DND-41 (cell line): ENCODE data around the gene DLK1.

ENCODE experiments used
- ATAC-seq: fragments of 200-7000 bp; cut with Tn5 transposase; 3 replicates; pipeline ENCODE4 v1.9.1; 2021; ENCODE audit warnings: low read depth; ENCODE audit not compliant: insufficient read depth
- DNase-seq: peaks from one replicate; pipeline ENCODE4 v3.0.0-alpha.2; 2020
- H2AFZ ChIP-seq: 2 replicates; pipeline ENCODE4 v1.6.0; 2012; ENCODE audit warnings: low read depth, low read length
- H3K27ac ChIP-seq: 2 replicates; pipeline ENCODE4 v1.5.1; 2012; ENCODE audit warnings: low read length, inconsistent platforms
- H3K27me3 ChIP-seq: fragments of 200-600 bp; sonication (generic); 2 replicates; pipeline ENCODE4 v1.6.0; 2012; ENCODE audit warnings: low read length, mild to moderate bottlenecking, inconsistent platforms; ENCODE audit not compliant: insufficient read depth, poor library complexity
- H3K36me3 ChIP-seq: 2 replicates; pipeline ENCODE4 v1.5.1; 2012; ENCODE audit warnings: low read length, inconsistent platforms; ENCODE audit not compliant: insufficient read depth
- H3K4me1 ChIP-seq: 2 replicates; pipeline ENCODE4 v1.5.1; 2012; ENCODE audit warnings: mild to moderate bottlenecking, low read length; ENCODE audit not compliant: insufficient read depth
- H3K4me2 ChIP-seq: 2 replicates; pipeline ENCODE4 v1.6.0; 2012; ENCODE audit warnings: mild to moderate bottlenecking, moderate library complexity, low read length, inconsistent platforms; ENCODE audit not compliant: insufficient read depth
- H3K4me3 ChIP-seq, 2 experiments: fragments of 200-600 bp in 1 of 2; shearing (Covaris generic) in 1 of 2; 2 replicates each; pipeline ENCODE4 v1.5.1; 2012 to 2016; ENCODE audit warnings: inconsistent platforms in 2 of 2, low read length in 2 of 2, mild to moderate bottlenecking in 2 of 2, low read depth in 1 of 2, moderate library complexity in 1 of 2
- H3K79me2 ChIP-seq: 2 replicates; pipeline ENCODE4 v1.6.0; 2012; ENCODE audit warnings: low read length, inconsistent platforms; ENCODE audit not compliant: insufficient read depth
- H3K9ac ChIP-seq: 2 replicates; pipeline ENCODE4 v1.6.0; 2012; ENCODE audit warnings: low read depth, mild to moderate bottlenecking, inconsistent platforms, low read length, moderate library complexity
- H3K9me3 ChIP-seq: 2 replicates; pipeline ENCODE4 v1.5.1; 2012; ENCODE audit warnings: low read length, moderate library complexity, mild to moderate bottlenecking, inconsistent platforms; ENCODE audit not compliant: insufficient read depth, severe bottlenecking
- H4K20me1 ChIP-seq: 2 replicates; pipeline ENCODE4 v1.6.0; 2012; ENCODE audit warnings: low read length; ENCODE audit not compliant: insufficient read depth
- EZH2 ChIP-seq: IDR thresholded peaks from 3 replicates; pipeline ENCODE4 v1.6.1; 2012; ENCODE audit warnings: borderline replicate concordance, low read depth, mild to moderate bottlenecking, moderate library complexity, low read length, inconsistent platforms; ENCODE audit not compliant: severe bottlenecking
- TF ChIP-seq, protein P1 (sequence below): IDR thresholded peaks from 2 replicates; pipeline ENCODE4 v1.5.1; 2012; ENCODE audit warnings: borderline replicate concordance, low read length, moderate library complexity, mild to moderate bottlenecking; ENCODE audit not compliant: poor library complexity, severe bottlenecking; ENCODE audit errors: extremely low read depth

Gene DLK1

DNA sequence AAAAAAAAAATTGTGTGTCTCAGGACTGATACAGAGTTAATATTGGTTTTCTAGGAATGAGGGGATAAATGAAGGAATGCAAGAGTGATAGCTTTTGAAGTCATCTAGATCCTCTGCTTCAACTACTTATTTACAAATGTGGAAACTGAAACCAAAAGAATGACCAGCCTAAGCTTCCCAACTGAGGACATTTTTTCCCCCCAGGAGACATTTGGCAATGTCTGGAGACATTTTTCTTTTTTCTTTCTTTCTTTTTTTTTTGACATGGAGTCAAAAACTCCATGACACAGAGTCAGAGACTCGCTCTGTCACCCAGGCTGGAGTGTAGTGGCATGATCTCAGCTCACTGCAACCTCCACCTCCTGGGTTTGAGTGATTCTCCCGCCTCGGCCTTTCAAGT lies 15.3 kb downstream of the DLK1 start:
- Histone ChIP-seq H3K79me2 (no peaks in the 10 kb centered on the region), H3K4me3 (no peak overlapping the region), H3K27me3 (peaks cover 6% of the 10 kb centered on the region), H4K20me1 (no peaks in the 10 kb centered on the region), H3K9me3 (no peaks in the 10 kb centered on the region), H3K9ac (no peak overlapping the region), H3K4me2 (no peak overlapping the region), H3K27ac (no peak overlapping the region), H2AFZ (no peak overlapping the region), H3K4me1 (no peaks in the 10 kb centered on the region), H3K36me3 (no peaks in the 10 kb centered on the region)
- TF ChIP-seq EZH2: no peak
- TF ChIP-seq, protein P1, sequence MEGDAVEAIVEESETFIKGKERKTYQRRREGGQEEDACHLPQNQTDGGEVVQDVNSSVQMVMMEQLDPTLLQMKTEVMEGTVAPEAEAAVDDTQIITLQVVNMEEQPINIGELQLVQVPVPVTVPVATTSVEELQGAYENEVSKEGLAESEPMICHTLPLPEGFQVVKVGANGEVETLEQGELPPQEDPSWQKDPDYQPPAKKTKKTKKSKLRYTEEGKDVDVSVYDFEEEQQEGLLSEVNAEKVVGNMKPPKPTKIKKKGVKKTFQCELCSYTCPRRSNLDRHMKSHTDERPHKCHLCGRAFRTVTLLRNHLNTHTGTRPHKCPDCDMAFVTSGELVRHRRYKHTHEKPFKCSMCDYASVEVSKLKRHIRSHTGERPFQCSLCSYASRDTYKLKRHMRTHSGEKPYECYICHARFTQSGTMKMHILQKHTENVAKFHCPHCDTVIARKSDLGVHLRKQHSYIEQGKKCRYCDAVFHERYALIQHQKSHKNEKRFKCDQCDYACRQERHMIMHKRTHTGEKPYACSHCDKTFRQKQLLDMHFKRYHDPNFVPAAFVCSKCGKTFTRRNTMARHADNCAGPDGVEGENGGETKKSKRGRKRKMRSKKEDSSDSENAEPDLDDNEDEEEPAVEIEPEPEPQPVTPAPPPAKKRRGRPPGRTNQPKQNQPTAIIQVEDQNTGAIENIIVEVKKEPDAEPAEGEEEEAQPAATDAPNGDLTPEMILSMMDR: no peak
- DNase-seq (no peak), ATAC-seq (no peak)

DNA sequence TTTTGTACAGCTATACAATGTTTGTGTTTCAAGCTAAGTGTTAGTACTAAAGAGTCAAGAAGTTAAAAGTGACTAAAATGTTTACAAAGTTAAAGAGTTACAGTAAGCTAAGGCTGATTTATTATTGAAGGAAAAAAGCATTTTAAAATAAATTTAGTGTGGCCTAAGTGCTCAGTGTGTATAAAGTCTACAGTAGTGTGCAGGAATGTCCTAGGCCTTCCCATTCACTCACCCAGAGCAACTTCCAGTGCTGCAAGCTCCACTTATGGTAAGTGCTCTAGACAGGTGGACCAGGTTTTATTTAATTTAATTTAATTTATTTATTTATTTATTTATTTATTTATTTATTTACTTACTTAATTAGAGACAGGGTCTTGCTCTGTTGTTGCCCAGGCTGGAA lies 19.6 kb downstream of the DLK1 start:
- Histone ChIP-seq H3K27ac (no peak overlapping the region), H3K9ac (no peak overlapping the region), H4K20me1 (no peaks in the 10 kb centered on the region), H2AFZ (no peak overlapping the region), H3K4me2 (no peak overlapping the region), H3K79me2 (no peaks in the 10 kb centered on the region), H3K4me3 (no peak overlapping the region), H3K36me3 (no peaks in the 10 kb centered on the region), H3K27me3 (no peaks in the 10 kb centered on the region), H3K9me3 (no peaks in the 10 kb centered on the region), H3K4me1 (no peaks in the 10 kb centered on the region)
- no peak for ATAC-seq
- no peak for TF ChIP-seq EZH2
- TF ChIP-seq, protein P1: no peak
- DNase-seq: no peak

DNA sequence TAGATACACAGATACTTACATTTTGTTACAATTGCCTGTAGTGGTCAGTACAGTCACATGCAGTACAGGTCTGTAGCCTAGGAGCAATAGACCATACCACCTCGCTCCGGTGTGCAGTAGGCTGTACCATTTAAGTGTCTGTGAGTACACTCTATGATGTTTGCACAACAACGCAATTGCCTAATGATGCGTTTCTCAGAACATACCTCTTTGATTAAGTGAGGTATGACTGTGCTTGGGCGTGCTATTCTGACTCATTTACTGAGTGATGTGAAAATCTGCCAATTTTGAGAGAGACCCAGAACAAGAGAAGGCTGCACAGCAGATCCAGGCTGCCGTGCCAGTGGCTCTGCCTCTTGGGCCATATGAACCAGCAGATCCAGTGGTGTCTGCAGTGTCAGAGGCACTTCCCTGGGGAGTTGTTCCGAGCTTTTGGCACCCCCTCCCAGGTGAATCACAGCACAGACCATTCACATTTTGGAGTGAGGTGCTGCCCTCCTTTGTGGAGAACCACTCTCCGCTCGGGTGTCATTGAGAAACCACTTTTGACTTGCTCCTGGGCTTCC lies 20.4 kb downstream of the DLK1 start:
- no peak for DNase-seq
- no peak for ATAC-seq

More for the DNA sequence above, 20.4 kb downstream of the DLK1 start:
- H3K36me3 ChIP-seq: no peaks in the 10 kb centered on the region
- H2AFZ ChIP-seq: no peak overlapping the region
- no peak overlapping the region for H3K9ac ChIP-seq
- TF ChIP-seq, protein P1: no peak
- TF ChIP-seq EZH2: no peak
- H4K20me1 ChIP-seq: no peaks in the 10 kb centered on the region
- no peaks in the 10 kb centered on the region for H3K9me3 ChIP-seq
- no peak overlapping the region for H3K4me2 ChIP-seq
- no peak overlapping the region for H3K27ac ChIP-seq
- no peaks in the 10 kb centered on the region for H3K4me1 ChIP-seq
- no peaks in the 10 kb centered on the region for H3K79me2 ChIP-seq
- no peaks in the 10 kb centered on the region for H3K27me3 ChIP-seq
- H3K4me3 ChIP-seq: no peak overlapping the region
